Activated naive CD4-positive, alpha-beta T cell treated with anti-CD3 and anti-CD28 coated beads, Interleukin-2, amount 10 ng/mL, durations not matched to agents 7 days and 5 days (primary cell): Measurements from ENCODE around the gene CLN3.
"Not testable (repeated sequence)": the region's sequence is repeated elsewhere in the genome, so short reads cannot be mapped to it uniquely, and the experiment has no call there.

Experiments used
- CTCF ChIA-PET: fragments of 350-600 bp; sonication (Branson Sonifier 250); formaldehyde crosslinking; loops from one replicate; lab custom pipeline; 2021; ENCODE audit warnings: antibody characterized with exemption; lab: Charles Lee
- DNase-seq: peaks from one replicate; pipeline ENCODE4 v3.0.0-alpha.2; 2020
- H3K27ac Mint-ChIP-seq: one replicate; pipeline ENCODE4 v1.8.0; 2021; ENCODE audit warnings: mild to moderate bottlenecking, moderate library complexity, mixed read lengths
- H3K27me3 Mint-ChIP-seq: one replicate; pipeline ENCODE4 v1.8.0; 2021; ENCODE audit warnings: mild to moderate bottlenecking, mixed read lengths
- H3K36me3 Mint-ChIP-seq: one replicate; pipeline ENCODE4 v1.8.0; 2021; ENCODE audit warnings: mixed read lengths
- H3K4me1 Mint-ChIP-seq: one replicate; pipeline ENCODE4 v1.8.0; 2021; ENCODE audit warnings: mixed read lengths
- H3K4me3 Mint-ChIP-seq: one replicate; pipeline ENCODE4 v1.8.0; 2021; ENCODE audit warnings: mild to moderate bottlenecking, moderate library complexity, mixed read lengths
- H3K9me3 Mint-ChIP-seq: one replicate; pipeline ENCODE4 v1.8.0; 2021; ENCODE audit warnings: mixed read lengths

The CLN3 gene

DNA sequence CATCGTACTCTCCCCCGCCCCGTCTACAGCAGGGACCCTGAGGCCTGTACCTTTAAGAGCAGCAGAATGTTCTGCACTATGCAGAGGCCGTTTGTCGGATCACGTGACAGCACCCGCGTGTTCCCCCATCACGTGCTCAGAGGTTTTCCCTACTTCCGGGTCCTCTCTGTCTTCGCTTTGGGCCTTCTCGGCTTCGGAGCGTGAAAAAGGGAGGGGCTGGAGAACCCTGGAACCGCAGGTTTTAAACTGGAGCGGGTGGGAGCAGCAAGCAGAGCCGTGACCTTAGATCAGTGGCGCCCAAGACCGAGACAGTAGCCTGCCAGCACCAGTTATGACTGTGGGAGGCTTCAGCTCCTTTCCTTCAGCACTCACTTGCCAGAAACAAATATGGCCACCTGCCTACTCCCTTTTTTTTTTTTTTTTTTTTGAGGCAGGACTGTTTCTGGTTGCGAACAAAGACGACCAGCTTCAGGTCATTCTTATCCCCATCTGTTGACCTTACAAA lies at the start of gene CLN3:
TSS of gene CLN3 (minus strand) at position 105 of the 505 bp plus-strand sequence. CDS start 315 bp downstream, outside the sequence.
- H3K4me3 Mint-ChIP-seq: peak within 1 kb of the TSS; percentile 91
- peaks cover 42% of the 10 kb centered on the region for H3K36me3 Mint-ChIP-seq
- H3K4me1 Mint-ChIP-seq: peaks cover 66% of the 10 kb centered on the region
- peak within 1 kb of the TSS; percentile 100 for H3K27ac Mint-ChIP-seq
- H3K27me3 Mint-ChIP-seq: peaks cover 3% of the 10 kb centered on the region
- no peaks in the 10 kb centered on the region for H3K9me3 Mint-ChIP-seq
- CTCF ChIA-PET: interaction anchor here (0.6 to 0.7 kb wide), 2 partner anchors 62 to 78 kb away, joined by 3 read pairs; partner anchors contain the start of gene SGF29
- peak; percentile 93 for DNase-seq

DNA sequence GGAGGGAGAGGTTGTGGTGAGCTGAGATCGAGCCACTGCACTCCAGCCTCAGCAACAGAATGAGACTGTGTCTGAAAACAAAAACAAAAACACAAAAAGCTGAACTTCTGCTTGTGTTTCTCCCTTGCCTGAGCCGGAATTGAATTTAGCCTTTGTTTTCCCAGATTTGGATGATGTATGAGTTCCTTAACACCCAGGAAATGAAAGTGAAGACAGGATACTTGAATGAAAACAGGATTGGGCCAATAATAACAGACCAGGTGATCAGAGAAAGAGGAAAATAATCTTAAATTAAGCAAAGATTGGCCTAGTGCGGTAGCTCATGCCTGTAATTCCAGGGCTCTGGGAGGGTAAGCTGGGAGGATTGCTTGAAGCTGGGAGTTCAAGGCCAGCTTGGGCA lies 48.5 kb upstream of the CLN3 start:
- CTCF ChIA-PET: no interaction called here
- peaks cover 22% of the 10 kb centered on the region for H3K27me3 Mint-ChIP-seq

GRCh38 chr16:28538733-28539596 lies 47.1 kb upstream of the CLN3 start, which contains the start of gene NUPR1:
Gene NUPR1 (minus strand): TSS chr16:28538974. CDS start chr16:28538907, 67 bp downstream.
- no peak for DNase-seq
- H3K27me3 Mint-ChIP-seq: peaks cover 17% of the 10 kb centered on the region
- CTCF ChIA-PET: no interaction called here
- H3K4me1 Mint-ChIP-seq: peaks cover 20% of the 10 kb centered on the region
- no peak within 1 kb of the TSS for H3K27ac Mint-ChIP-seq
- H3K9me3 Mint-ChIP-seq: no peaks in the 10 kb centered on the region
- no peak within 1 kb of the TSS for H3K4me3 Mint-ChIP-seq
- H3K36me3 Mint-ChIP-seq: peaks cover 5% of the 10 kb centered on the region

More for the DNA sequence above, 48.5 kb upstream of the CLN3 start:
- no peak for DNase-seq
- Mint-ChIP-seq H3K27ac (no peak overlapping the region), H3K9me3 (no peaks in the 10 kb centered on the region), H3K4me1 (peaks cover 7% of the 10 kb centered on the region), H3K36me3 (no peaks in the 10 kb centered on the region), H3K4me3 (no peak overlapping the region)

DNA sequence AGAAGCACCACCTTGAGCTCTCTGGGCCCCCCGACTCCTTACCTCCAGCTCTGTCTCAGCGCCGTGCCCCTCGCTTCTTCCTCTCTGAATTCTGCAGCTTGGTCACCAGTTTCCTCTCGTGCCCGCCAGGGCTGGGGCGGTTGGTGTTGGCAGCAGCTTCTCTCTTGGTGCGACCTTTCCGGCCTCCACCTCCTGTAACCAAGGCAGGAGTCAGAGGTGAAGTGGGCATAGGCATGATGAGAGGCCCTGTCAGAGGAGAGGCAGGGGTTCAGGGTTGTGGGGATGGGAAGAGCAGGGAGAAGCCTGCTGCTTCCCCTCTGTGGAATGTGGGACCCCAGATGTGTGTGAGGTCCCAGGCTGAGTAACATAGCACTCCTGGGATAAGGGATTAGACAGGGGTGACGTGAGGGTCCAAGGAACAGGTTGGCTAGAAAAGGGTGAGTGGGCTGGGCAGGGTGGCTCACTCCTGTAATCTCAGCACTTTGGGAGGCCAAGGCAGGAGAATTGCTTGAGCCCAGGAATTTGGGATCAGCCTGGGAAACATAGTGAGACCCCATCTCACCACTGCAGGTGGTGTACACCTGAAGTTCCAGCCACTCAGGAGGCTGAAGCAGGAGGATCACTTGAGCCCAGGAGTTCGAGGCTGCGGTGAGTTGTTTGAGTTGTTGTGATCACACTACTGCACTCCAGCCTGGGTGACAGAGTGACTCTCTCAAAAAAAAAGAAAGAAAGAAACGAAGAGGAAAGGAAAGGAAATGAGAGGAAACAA lies 46.3 kb upstream of the CLN3 start:
- no peak overlapping the region for H3K27ac Mint-ChIP-seq
- H3K4me3 Mint-ChIP-seq: no peak overlapping the region
- peaks cover 5% of the 10 kb centered on the region for H3K36me3 Mint-ChIP-seq
- CTCF ChIA-PET: no interaction called here
- peaks cover 22% of the 10 kb centered on the region for H3K4me1 Mint-ChIP-seq
- peaks cover 13% of the 10 kb centered on the region for H3K27me3 Mint-ChIP-seq
- no peaks in the 10 kb centered on the region for H3K9me3 Mint-ChIP-seq
- no peak for DNase-seq

DNA sequence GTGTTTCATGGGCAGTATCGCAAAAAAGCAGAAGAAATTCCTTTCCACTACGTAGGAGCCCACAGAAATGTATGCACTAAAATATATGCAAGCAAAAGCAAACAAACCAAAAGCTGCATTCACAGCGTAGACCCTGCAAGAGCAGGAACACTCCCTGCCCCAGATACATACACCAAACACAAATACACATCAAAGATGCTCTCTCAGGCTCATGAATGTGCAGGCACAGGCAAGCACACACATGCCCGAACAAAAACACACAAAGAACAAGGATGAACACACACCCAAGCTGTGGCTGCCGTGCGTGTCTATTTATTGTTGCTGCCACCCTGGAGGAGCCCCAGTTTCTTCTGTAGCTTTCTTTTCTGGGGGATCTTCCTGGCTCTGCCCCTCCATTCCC lies 45.2 kb upstream of the CLN3 start:
- Mint-ChIP-seq H3K4me1 (peaks cover 22% of the 10 kb centered on the region), H3K27ac (no peak overlapping the region), H3K9me3 (no peaks in the 10 kb centered on the region), H3K4me3 (no peak overlapping the region), H3K36me3 (peaks cover 5% of the 10 kb centered on the region), H3K27me3 (peaks cover 15% of the 10 kb centered on the region)
- no peak for DNase-seq
- CTCF ChIA-PET: no interaction called here

GRCh38 chr16:28534542-28535373 lies 42.9 kb upstream of the CLN3 start:
- CTCF ChIA-PET: interaction anchor here (1.5 kb wide), 1 partner anchor 9 kb away, joined by 5 read pairs; no protein-coding TSS in a partner anchor
- DNase-seq: no peak
- peaks cover 15% of the 10 kb centered on the region for H3K27me3 Mint-ChIP-seq

GRCh38 chr16:28532940-28533647 lies 41.2 kb upstream of the CLN3 start:
- CTCF ChIA-PET: no interaction called here
- peaks cover 21% of the 10 kb centered on the region for H3K27me3 Mint-ChIP-seq
- no peaks in the 10 kb centered on the region for H3K9me3 Mint-ChIP-seq
- no peak for DNase-seq
- H3K4me3 Mint-ChIP-seq: no peak overlapping the region
- no peak overlapping the region for H3K27ac Mint-ChIP-seq
- H3K36me3 Mint-ChIP-seq: peaks cover 5% of the 10 kb centered on the region
- peaks cover 22% of the 10 kb centered on the region for H3K4me1 Mint-ChIP-seq

More at GRCh38 chr16:28534542-28535373, 42.9 kb upstream of the CLN3 start:
- peak overlapping the region; percentile 9 for H3K27ac Mint-ChIP-seq
- peaks cover 22% of the 10 kb centered on the region for H3K4me1 Mint-ChIP-seq
- H3K36me3 Mint-ChIP-seq: peaks cover 5% of the 10 kb centered on the region
- no peaks in the 10 kb centered on the region for H3K9me3 Mint-ChIP-seq
- no peak overlapping the region for H3K4me3 Mint-ChIP-seq

- CTCF ChIA-PET: no interaction called here
- Mint-ChIP-seq H3K36me3 (peaks cover 5% of the 10 kb centered on the region), H3K27ac (no peak overlapping the region), H3K27me3 (peaks cover 13% of the 10 kb centered on the region), H3K9me3 (no peaks in the 10 kb centered on the region), H3K4me1 (peaks cover 22% of the 10 kb centered on the region), H3K4me3 (no peak overlapping the region)
- no peak for DNase-seq
These were observed 40.2 kb upstream of the CLN3 start for GRCh38 chr16:28531777-28532744.

- H3K4me3 Mint-ChIP-seq: no peak overlapping the region
- CTCF ChIA-PET: no interaction called here
- no peaks in the 10 kb centered on the region for H3K9me3 Mint-ChIP-seq
- H3K27ac Mint-ChIP-seq: no peak overlapping the region
- H3K36me3 Mint-ChIP-seq: no peaks in the 10 kb centered on the region
- no peak for DNase-seq
- H3K27me3 Mint-ChIP-seq: peaks cover 17% of the 10 kb centered on the region
- peaks cover 11% of the 10 kb centered on the region for H3K4me1 Mint-ChIP-seq
These were observed 37.2 kb upstream of the CLN3 start for GRCh38 chr16:28529124-28529523.

DNA sequence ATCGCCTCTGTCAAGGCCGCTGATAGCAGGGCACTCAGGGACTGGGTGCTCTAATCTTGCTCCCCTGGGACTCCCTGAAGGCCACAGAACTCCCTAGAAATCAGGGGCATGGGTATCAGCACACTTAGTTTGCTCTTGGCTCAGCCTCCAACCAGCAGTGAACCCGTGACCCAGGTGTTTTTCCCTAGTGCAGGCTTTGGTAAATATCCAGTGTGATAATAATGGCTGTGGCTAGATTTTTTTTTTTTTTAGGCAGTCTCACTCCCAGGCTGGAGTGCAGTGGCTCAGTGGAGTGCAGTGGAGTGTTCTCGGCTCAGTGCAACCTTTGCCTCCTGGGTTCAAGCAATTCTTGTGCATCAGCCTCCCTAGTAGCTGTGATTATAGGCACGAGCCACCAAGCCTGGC lies 36.6 kb upstream of the CLN3 start:
- peaks cover 8% of the 10 kb centered on the region for H3K4me1 Mint-ChIP-seq
- CTCF ChIA-PET: no interaction called here
- H3K4me3 Mint-ChIP-seq: no peak overlapping the region
- H3K27me3 Mint-ChIP-seq: peaks cover 17% of the 10 kb centered on the region
- no peak for DNase-seq
- no peaks in the 10 kb centered on the region for H3K36me3 Mint-ChIP-seq
- no peaks in the 10 kb centered on the region for H3K9me3 Mint-ChIP-seq
- H3K27ac Mint-ChIP-seq: no peak overlapping the region

- Mint-ChIP-seq H3K4me3 (no peak overlapping the region), H3K4me1 (peaks cover 5% of the 10 kb centered on the region), H3K36me3 (no peaks in the 10 kb centered on the region), H3K27me3 (peaks cover 17% of the 10 kb centered on the region), H3K27ac (no peak overlapping the region), H3K9me3 (no peaks in the 10 kb centered on the region)
- CTCF ChIA-PET: no interaction called here
- no peak for DNase-seq
These were observed 36.1 kb upstream of the CLN3 start for GRCh38 chr16:28527985-28528384.

GRCh38 chr16:28527100-28527785 lies 35.4 kb upstream of the CLN3 start:
- H3K36me3 Mint-ChIP-seq, CTCF ChIA-PET, H3K4me1 Mint-ChIP-seq, H3K27ac Mint-ChIP-seq, DNase-seq, H3K4me3 Mint-ChIP-seq, H3K9me3 Mint-ChIP-seq: not testable (repeated sequence)
- H3K27me3 Mint-ChIP-seq: peaks cover 16% of the 10 kb centered on the region
